GM18520 (cell line): ENCODE data around the gene NEGR1.

Experiments
- ATAC-seq: cut with Tn5 transposase; IDR thresholded peaks from one replicate; pipeline ENCODE4 v1.9.1; 2021; ENCODE audit not compliant: unreplicated experiment

Gene NEGR1

DNA sequence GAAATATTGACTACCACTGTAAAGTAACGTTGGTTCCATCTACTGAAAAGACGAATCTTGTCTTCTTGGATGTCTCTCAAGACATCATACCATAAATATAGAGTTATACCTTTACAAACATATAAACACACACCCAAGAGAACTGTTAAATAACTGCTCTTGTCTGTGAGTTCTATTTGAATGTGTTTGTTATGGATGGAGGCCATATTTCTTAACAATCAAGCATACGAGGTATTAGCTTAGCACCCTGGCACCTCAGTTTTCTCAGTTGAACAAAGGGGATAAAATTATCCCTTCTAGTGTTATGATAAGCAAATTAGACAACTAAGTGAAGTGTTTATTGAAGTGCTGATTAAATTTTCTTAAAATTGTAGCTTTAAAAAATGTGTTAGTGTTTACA lies 864.9 kb downstream of the NEGR1 start:
- ATAC-seq: no peak

- no peak for ATAC-seq
Observed at GRCh38 chr1:71414179-71414578, 868.2 kb downstream of the NEGR1 start.

DNA sequence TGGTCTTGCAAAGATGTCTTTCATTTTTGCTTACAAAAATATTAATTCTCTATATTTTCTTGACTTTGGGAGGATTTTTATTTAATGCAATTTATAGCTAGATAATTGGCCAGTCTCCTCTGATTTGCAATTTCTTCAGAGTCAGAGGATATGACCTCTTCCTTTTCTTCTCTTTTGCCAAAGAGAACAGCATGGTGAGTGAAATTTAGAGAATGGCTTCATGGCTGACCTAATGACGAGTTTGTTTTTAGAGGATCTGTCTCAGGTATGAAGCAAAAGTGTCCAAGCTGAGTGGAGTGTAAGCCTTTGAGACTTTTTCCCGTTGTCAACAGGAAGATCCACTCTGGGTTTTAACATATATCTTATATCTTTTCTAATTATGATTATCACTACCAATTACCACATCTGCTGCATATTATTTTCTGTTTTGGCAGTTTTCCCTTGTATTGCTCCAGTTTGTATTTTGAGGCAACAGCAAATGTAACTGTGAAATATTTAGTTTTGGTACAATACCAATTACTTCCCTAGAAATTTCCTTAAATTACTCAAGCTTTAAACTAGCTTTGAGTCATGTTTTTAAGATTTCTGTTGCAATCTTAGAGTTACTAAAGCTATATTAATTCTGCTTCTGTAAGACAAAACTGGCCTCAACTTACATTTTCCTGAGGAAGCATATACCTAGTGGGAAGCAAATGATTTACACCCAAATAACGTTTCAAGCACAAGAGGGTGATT lies 868.7 kb downstream of the NEGR1 start:
- no peak for ATAC-seq

- ATAC-seq: no peak
Observed at GRCh38 chr1:71400050-71400449, 882.3 kb downstream of the NEGR1 start.

GRCh38 chr1:71399594-71399993 lies 882.7 kb downstream of the NEGR1 start:
- no peak for ATAC-seq

GRCh38 chr1:71393301-71393700 lies 889.0 kb downstream of the NEGR1 start:
- no peak for ATAC-seq

DNA sequence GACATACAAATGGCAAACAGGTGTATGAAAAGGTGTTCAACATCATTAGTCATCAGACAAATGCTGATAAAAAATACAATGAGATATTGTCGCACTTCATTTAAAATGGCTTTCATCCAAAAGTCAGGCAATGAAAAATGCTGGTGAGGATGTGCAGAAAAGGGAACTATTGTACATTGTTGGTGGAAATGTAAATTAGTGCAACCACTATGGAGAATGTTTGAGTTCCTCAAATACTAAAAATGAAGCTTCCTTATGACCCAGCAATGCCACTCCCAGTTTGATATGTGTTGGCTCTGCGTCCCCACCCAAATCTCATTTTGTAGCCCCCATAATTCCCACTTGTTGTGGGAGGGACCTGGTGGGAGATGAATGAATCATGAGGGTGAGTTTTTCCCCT lies 891.8 kb downstream of the NEGR1 start:
- ATAC-seq: no peak

DNA sequence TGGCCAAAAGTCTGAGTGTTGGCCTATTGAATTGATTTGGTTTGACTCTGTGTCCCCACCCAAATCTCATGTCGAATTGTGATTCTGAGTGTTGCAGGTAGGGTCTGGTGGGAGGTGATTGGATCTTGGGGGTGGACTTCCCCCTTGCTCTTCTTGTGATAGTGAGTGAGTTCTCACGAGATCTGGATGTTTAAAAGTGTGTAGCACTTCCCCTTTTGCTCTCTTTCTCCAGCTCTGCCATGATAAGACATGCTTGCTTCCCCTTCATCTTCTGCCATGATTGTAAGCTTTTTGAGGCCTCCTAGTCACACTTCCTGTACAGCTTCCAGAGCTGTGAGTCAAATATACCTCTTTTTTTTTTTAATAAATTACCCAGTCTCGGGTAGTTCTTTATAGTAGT lies 904.5 kb downstream of the NEGR1 start:
- ATAC-seq: no peak

DNA sequence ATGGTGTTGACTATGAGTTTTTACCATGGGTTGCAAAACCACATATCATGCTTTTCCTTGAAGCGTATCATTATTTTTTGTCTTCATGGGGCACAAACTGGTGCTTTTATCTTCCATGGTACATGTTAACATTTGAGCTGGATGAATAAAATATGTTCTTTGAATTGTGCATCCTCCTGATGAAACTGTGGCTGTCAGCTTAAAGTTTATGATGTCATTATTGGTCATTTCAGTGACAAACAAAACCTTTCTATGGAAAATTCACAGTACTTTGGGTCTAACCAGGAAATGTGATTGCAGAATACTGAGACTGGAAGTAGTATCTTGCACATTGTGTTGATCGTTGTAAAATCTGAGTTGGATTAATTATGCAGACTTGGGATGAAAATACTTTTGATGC lies 909.8 kb downstream of the NEGR1 start:
- no peak for ATAC-seq

- ATAC-seq: no peak
Observed at GRCh38 chr1:71371581-71371980, 910.8 kb downstream of the NEGR1 start.

DNA sequence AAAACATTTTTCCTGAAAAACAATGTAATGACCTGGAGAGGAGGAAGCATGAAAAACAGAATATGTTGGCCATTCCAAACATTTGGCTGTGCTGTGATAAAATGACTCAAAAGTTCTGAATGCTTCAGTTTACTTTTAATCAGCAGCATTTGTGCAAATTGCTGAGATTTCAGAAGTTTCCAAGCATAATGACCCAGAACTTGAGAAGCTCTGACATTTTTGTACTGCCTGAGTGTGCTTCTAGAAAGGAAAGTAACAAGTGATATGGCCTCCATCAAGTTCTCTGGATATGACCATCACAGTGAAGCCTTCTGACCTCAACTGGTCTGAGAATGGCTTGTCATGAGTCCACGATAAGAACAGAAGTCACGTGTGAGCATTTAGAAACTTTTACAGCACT lies 918.1 kb downstream of the NEGR1 start:
- no peak for ATAC-seq

GRCh38 chr1:71362691-71363090 lies 919.6 kb downstream of the NEGR1 start:
- no peak for ATAC-seq

DNA sequence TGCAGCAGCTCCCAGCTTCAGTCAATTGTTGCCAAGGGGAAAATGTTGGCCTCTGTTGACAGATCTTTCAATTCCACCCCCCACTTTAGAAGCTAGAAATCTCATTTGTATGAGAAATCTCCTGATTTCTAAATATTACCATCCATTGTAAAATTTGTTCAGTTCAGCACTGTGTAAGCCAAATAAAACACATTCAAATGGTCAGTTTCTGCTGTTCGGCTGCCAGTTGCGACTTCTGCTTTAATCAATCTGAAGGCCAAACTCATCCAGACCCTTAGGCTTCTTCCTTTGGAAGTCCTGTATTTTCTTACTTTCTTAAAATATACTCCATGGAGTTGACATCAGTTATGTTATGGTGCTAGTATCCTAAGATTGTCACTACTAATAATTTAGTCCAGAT lies 920.3 kb downstream of the NEGR1 start:
- ATAC-seq: no peak

- ATAC-seq: no peak
Observed at GRCh38 chr1:71357708-71358107, 924.6 kb downstream of the NEGR1 start.

GRCh38 chr1:71351438-71351837 lies 930.9 kb downstream of the NEGR1 start:
- ATAC-seq: no peak

- ATAC-seq: no peak
Observed at GRCh38 chr1:71350805-71351204, 931.5 kb downstream of the NEGR1 start.

DNA sequence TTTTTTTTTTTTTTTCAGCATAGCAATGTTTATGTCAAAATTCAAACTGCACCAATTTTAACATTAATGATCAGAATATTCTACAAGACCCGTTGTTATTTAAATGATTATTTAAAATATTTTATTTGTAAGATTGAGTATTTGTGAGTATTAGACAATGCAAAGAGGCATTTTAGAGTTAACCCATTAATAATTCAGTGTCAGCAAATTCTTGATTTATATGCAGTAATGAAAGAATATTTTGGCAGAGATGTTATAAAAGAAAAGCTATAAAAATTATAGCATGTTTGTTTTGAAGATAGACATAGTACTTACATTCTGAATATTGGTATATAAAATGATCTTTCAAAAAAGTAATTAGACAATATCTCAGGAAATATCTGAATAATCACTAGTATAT lies 932.0 kb downstream of the NEGR1 start:
- no peak for ATAC-seq
